ENCODE measurements around the gene HAPSTR1. TPM values are rescaled to one million over a fixed set of nuclear protein-coding genes. Genes with fewer than 3 reads are reported as not detected.
A peak's percentile ranks its signal among the peaks of the same experiment; 100 is the strongest.

Gene HAPSTR1
- polyA plus RNA-seq, 2 of the 4 experiments (the other 2 are of a cell fraction), result 22.4 to 36.9 TPM

DNA sequence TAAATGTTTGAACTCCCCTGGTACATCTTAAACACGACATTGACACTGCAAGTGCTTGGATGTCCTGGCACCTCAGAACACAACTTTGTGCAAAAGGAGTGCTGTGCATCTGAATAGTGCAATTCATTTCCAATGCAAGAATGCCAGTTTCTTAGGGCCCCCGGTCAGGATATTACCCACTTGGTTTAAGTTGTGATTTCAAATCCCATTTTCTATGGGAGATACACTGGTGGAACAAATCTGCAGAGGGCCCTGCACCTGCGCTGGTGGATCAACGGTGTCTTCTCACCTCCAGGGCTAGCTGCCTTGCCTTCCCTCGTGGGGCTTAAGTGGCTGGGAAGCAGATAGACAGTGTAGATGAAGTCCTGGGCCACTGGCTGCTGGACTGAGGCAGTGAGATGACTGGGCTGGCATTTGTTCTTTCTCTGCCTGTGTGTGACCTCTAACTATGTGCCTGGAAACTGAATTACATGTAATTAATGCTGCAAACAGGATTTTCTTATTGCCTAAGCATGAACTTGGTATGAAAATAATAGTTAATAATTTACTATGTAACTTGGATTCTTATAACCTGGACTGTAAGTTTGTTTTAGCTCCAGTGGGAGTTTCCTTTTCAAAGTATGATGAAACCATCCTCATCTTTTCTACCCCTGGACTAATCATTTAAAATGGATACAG is 20.9 kb downstream of the HAPSTR1 start:
- ATAC-seq, result peak; percentile 59 to 62; a peak in 5 of 6 replicates
- peak in 1 of 2 experiments; percentile 17 for DNase-seq (ENCODE audit: low read depth in 1 of 2, low spot score in 1 of 2)
- TF ChIP-seq POLR2AphosphoS2 (conservative IDR thresholded peaks at IDR 0.05; ENCODE audit: low read length) (peak; percentile 61; the same call in 1 of the 2 replicates), HOXA7 (CRISPR knock-in tag; IDR thresholded peaks at IDR 0.05) (0 out of 2 replicates have a peak, but pooled peaks have one; percentile 17), CEBPB (IDR thresholded peaks at IDR 0.05) (peak in 1 of 2 experiments; percentile 33; a peak in 2 of 4 replicates), RCOR1 (IDR thresholded peaks at IDR 0.05; ENCODE audit: low read depth, low read length) (no peak), FOSB (CRISPR knock-in tag; IDR thresholded peaks at IDR 0.05) (0 out of 2 replicates have a peak, but pooled peaks have one; percentile 22)
- peak overlapping the region; percentile 42 to 84 for H3K27ac ChIP-seq
- 16% methylated on average over 3 of the region's 5 CpGs for WGBS (ENCODE audit: missing lambda C conversion rate)
- POLR2A ChIA-PET, result interaction anchor here (0.7 to 2.9 kb wide), 2 partner anchors 9 to 21 kb away, joined by 3 to 9 read pairs; partner anchors contain the start of gene HAPSTR1
- CTCF ChIA-PET, result interaction anchor here (1.0 to 1.2 kb wide), 3 partner anchors 12 to 176 kb away, joined by 3 to 4 read pairs (median 3); no protein-coding TSS in a partner anchor
- H3K9me3 ChIP-seq, result no peaks in the 10 kb centered on the region
- H3K4me2 ChIP-seq, result peak overlapping the region; percentile 81
- FAIRE-seq, result no peak
- H3K4me3 ChIP-seq, result peak overlapping the region; percentile 13; the same call in 1 of the 3 replicates
- peaks cover 85% of the 10 kb centered on the region for H3K4me1 ChIP-seq

DNA sequence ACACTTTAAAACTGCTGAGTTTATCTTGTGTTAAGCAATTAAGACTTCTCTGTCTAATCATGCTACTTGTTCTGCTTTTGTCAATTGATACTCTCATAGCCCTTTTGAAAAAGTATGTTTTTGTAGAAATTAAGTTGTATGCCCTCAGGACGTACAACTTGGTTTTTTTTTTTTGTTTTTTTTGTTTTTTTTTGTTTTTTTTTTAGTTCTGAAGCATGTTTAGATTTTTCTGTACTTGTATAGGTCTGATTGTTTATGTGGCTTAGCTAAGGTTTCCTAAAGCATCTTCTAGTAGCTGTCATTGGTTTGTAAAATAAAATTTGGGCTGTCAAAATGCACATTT is 21.4 kb downstream of the HAPSTR1 start:
- Histone ChIP-seq H3K4me2 (peak overlapping the region; percentile 81), H3K4me3 (no peak overlapping the region; the same call in 2 of the 3 replicates), H3K27ac (peak overlapping the region; percentile 42 to 84), H3K4me1 (peaks cover 85% of the 10 kb centered on the region), H3K9me3 (no peaks in the 10 kb centered on the region)
- WGBS (ENCODE audit: missing lambda C conversion rate), result 61% methylated on average over 1 of the region's 1 CpG
- no peak for FAIRE-seq
- TF ChIP-seq ZSCAN20 (CRISPR knock-in tag; IDR thresholded peaks at IDR 0.05), result no peak
- TF ChIP-seq EP300 (IDR thresholded peaks at IDR 0.05), result no peak
- no peak for TF ChIP-seq HOXB13 (CRISPR knock-in tag; IDR thresholded peaks at IDR 0.05; ENCODE audit: low read depth)
- no peak for TF ChIP-seq FOSB (CRISPR knock-in tag; IDR thresholded peaks at IDR 0.05)
- ChIA-PET CTCF (interaction anchor here (1.0 to 1.2 kb wide), 3 partner anchors 11 to 176 kb away, joined by 3 to 4 read pairs (median 3); no protein-coding TSS in a partner anchor), POLR2A (interaction anchor here (0.7 to 2.9 kb wide), 3 partner anchors 9 to 55 kb away, joined by 3 to 9 read pairs (median 4); partner anchors contain the start of gene HAPSTR1)
- no peak for DNase-seq (ENCODE audit: low read depth in 1 of 2, low spot score in 1 of 2)
- ATAC-seq, result no peak

DNA sequence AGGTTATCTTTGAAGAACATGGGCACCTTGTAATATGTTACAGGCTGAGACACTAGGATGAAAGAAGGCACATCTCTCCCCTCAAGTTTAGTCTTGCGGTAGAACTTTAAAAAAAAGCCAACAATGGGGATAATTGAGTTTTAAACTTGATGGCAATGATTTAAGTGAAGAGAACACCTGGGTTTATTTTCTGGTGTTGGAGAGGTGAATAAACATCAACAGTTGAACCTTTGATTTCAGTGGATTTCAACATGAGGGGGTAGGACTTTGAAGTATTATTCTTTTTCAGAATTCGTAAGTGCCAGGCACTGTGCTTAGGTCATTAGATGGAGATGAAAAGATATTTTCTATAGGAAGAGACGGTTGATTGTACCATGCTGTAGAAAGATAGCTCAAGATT is 22.3 kb downstream of the HAPSTR1 start:
- Histone ChIP-seq H3K9me3 (no peaks in the 10 kb centered on the region), H3K4me3 (no peak overlapping the region), H3K4me2 (peak overlapping the region; percentile 81; the same call in 2 of the 3 replicates), H3K4me1 (peaks cover 85% of the 10 kb centered on the region), H3K27ac (peak overlapping the region; percentile 42 to 84; a peak in 4 of 6 replicates)
- ATAC-seq, result no peak
- CTCF ChIA-PET, result interaction anchor here (0.6 to 2.2 kb wide), 4 partner anchors 11 to 178 kb away, joined by 3 to 10 read pairs (median 6); no protein-coding TSS in a partner anchor
- TF ChIP-seq JUN (IDR thresholded peaks at IDR 0.05), result no peak
- 0 out of 2 replicates have a peak, but pooled peaks have one; percentile 60 for TF ChIP-seq FOSB (CRISPR knock-in tag; IDR thresholded peaks at IDR 0.05)
- POLR2A ChIA-PET, result no interaction called here
- WGBS (ENCODE audit: missing lambda C conversion rate), result 91% methylated on average over 3 of the region's 3 CpGs
- no peak for FAIRE-seq
- no peak for DNase-seq (ENCODE audit: low read depth in 1 of 2, low spot score in 1 of 2)

DNA sequence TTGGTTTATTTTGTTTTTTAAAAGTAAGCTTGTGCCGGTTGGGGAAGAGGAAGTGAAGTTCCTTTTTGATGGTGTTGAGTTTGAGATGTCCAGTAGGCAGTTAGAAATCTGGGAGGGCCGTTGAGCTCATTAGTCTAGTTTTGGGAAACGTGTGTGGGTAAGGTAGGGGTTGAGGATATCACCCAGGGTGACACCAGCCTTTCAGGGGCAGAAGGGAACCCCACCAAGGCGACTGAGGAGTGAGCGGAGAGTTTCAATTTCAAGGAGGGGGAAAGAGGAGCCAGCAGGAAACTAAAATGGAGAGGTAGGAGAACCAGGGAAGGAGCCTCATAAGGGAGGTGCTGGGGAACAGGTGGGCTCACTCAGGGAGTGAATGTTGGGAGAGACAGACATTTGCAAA is 22.7 kb downstream of the HAPSTR1 start:
- no peak overlapping the region for H3K4me3 ChIP-seq
- peak overlapping the region in 1 of 2 experiments; percentile 84; a peak in 4 of 6 replicates for H3K27ac ChIP-seq
- H3K4me1 ChIP-seq, result peaks cover 83% of the 10 kb centered on the region
- FAIRE-seq (no peak), ATAC-seq (no peak), DNase-seq (ENCODE audit: low read depth in 1 of 2, low spot score in 1 of 2) (no peak)
- CTCF ChIA-PET, result interaction anchor here (0.6 to 2.2 kb wide), 3 partner anchors 11 to 178 kb away, joined by 3 to 10 read pairs (median 8); no protein-coding TSS in a partner anchor
- 90% methylated on average over 5 of the region's 5 CpGs for WGBS (ENCODE audit: missing lambda C conversion rate)
- TF ChIP-seq NPAS2 (CRISPR knock-in tag; IDR thresholded peaks at IDR 0.05; ENCODE audit: borderline replicate concordance) (no peak), CEBPB (IDR thresholded peaks at IDR 0.05) (no peak), KDM5A (IDR thresholded peaks at IDR 0.05) (no peak), ZFP36 (IDR thresholded peaks at IDR 0.05; ENCODE audit: borderline replicate concordance, partially characterized antibody) (no peak), SREBF2 (IDR thresholded peaks at IDR 0.05) (no peak), EHF (CRISPR knock-in tag; IDR thresholded peaks at IDR 0.05) (no peak), POLR2AphosphoS2 (conservative IDR thresholded peaks at IDR 0.05; ENCODE audit: low read length) (peak; percentile 79; the same call in 1 of the 2 replicates)
- TF ChIP-seq, protein P1, sequence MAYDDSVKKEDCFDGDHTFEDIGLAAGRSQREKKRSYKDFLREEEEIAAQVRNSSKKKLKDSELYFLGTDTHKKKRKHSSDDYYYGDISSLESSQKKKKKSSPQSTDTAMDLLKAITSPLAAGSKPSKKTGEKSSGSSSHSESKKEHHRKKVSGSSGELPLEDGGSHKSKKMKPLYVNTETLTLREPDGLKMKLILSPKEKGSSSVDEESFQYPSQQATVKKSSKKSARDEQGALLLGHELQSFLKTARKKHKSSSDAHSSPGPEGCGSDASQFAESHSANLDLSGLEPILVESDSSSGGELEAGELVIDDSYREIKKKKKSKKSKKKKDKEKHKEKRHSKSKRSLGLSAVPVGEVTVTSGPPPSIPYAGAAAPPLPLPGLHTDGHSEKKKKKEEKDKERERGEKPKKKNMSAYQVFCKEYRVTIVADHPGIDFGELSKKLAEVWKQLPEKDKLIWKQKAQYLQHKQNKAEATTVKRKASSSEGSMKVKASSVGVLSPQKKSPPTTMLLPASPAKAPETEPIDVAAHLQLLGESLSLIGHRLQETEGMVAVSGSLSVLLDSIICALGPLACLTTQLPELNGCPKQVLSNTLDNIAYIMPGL (CRISPR knock-in tag; IDR thresholded peaks at IDR 0.05; ENCODE audit: borderline replicate concordance), result no peak
- peak overlapping the region; percentile 17; the same call in 1 of the 3 replicates for H3K4me2 ChIP-seq
- POLR2A ChIA-PET, result interaction anchor here (0.6 kb wide), 1 partner anchor 15 kb away, joined by 4 read pairs; no protein-coding TSS in a partner anchor
- no peaks in the 10 kb centered on the region for H3K9me3 ChIP-seq

All from A549 (cell line).